ENCODE data around the gene ARFRP1. TPM values are rescaled to one million over a fixed set of nuclear protein-coding genes. Genes with fewer than 3 reads are reported as not detected.
"Not testable (repeated sequence)": the region's sequence is repeated elsewhere in the genome, so short reads cannot be mapped to it uniquely, and the experiment has no call there.

The ARFRP1 gene
- total RNA-seq, 1 donor: 13.5 TPM

DNA sequence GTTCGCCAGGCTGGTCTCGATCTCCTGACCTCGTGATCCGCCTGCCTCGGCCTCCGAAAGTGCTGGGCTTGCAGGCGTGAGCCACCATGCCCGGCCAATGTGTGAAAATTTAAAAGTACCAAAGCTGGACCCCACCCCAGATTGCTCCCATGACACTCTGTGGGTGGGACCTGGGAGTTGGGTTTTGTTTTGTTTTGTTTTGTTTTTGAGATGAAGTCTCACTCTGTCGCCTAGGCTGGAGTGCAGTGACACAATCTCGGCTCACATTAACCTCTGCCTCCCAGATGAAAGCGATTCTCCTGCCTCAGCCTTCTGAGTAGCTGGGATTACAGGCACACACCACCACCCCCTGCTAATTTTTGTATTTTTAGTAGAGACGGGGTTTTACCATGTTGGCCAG is 36.1 kb downstream of the ARFRP1 start:
- not testable (repeated sequence) for H3K27me3 ChIP-seq (ENCODE audit: insufficient read depth, low read length); H3K4me3 ChIP-seq (ENCODE audit: low read length); H3K4me1 ChIP-seq (ENCODE audit: insufficient read depth, low read length); H3K9me3 ChIP-seq (ENCODE audit: low read depth, low read length)

DNA sequence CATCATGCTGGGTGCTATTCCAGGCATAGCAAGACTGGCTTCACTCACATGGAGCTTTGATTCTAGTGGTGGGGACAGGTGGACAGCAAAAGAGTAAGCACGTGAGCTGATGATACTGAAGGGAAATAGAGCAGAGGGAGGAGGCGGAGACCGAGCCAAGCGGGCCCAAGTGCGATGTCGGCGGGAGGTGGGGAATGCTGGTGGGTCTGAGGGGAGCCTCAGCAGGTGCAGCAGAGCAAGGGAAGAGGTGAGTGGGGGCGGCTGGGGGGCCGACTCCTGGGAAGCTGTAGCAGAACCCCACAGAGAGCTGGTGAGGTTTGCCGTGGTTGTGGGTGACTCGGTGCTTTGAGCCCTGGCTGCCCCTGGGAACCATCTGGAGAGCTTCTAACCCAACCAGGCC is 39.4 kb downstream of the ARFRP1 start:
- H3K4me3 ChIP-seq (ENCODE audit: low read length): no peak overlapping the region
- H3K9me3 ChIP-seq (ENCODE audit: low read depth, low read length): no peaks in the 10 kb centered on the region
- no peaks in the 10 kb centered on the region for H3K27me3 ChIP-seq (ENCODE audit: insufficient read depth, low read length)
- H3K4me1 ChIP-seq (ENCODE audit: insufficient read depth, low read length): no peaks in the 10 kb centered on the region

DNA sequence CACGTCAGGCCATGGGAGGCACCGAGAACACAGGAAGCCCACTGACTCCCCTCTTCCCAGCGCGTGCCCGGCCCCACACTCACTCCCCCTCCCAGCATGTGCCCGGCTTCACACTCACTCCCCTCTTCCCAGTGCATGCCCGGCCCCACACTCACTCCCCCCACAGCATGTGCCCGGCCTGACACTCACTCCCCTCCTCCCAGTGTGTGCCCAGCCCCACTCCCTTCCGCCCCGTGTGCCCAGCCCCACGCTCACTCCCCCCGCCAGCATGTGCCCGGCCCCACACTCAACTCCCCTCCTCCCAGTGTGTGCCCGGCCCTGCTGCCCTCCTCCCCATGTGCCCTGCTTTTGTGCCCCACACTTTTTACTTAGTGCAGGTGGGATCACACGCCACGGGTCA is 39.9 kb downstream of the ARFRP1 start:
- H3K4me3 ChIP-seq (ENCODE audit: low read length): no peak overlapping the region
- no peaks in the 10 kb centered on the region for H3K4me1 ChIP-seq (ENCODE audit: insufficient read depth, low read length)
- H3K9me3 ChIP-seq (ENCODE audit: low read depth, low read length): no peaks in the 10 kb centered on the region
- no peaks in the 10 kb centered on the region for H3K27me3 ChIP-seq (ENCODE audit: insufficient read depth, low read length)

DNA sequence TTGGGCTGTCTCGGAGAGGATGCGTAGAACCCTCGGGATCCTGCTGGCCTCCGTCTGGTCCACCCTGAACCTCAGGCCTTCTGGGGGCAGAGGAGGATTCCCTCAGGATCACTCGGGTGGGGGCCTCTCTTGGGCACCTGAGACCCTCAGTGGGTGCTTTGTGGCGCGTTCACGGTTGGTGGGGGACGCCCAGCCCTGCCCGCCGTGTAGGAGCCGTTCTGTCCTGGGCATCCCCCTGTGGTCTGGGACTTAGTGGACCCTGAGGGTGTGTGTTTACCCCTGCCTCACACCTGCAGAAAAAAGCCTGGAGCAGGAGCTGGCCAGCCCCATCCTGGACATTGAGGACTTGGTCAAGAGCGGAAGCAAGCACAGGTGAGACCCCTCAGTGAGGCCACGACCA is 42.1 kb downstream of the ARFRP1 start:
- Histone ChIP-seq H3K4me1 (ENCODE audit: insufficient read depth, low read length) (no peaks in the 10 kb centered on the region), H3K9me3 (ENCODE audit: low read depth, low read length) (no peaks in the 10 kb centered on the region), H3K4me3 (ENCODE audit: low read length) (no peak overlapping the region), H3K27me3 (ENCODE audit: insufficient read depth, low read length) (no peaks in the 10 kb centered on the region)

DNA sequence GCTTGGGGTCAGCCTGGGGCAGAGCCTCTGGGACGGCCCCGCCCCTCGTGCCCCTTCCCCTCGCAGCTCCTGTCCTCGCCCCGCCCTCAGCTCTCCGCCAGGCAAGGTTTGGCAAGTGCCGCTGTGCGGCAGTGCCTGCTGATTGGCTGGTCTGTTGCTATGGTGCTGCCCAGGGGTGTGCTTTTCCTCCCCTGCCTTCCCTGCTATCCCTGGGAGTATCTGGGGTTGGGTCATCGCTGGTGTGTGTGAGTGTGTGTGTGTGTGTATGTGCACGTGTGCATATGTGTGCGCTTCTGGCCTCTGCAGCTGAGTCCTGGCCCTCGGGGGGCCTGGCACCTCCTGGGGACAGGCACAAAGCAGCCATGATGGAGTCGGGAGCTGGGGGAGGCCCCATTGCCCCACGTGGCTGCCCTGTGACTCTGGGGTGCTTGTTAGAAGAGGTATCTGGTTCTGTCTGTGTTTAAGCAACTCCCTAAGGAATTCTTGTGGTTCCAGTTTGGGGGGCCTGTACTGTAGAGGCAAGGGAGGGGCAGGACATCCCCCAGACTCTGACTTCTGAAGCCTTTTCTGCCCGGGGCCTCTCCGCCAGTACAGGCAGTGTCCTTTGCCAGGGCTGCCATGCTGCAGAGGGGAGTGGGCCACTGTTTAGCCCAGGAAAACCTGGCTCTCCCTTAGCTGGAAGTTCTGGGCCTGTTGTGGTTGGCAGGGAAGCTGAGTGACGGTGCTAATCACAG is 42.7 kb downstream of the ARFRP1 start:
- Histone ChIP-seq H3K27me3 (ENCODE audit: insufficient read depth, low read length) (no peaks in the 10 kb centered on the region), H3K9me3 (ENCODE audit: low read depth, low read length) (no peaks in the 10 kb centered on the region), H3K4me1 (ENCODE audit: insufficient read depth, low read length) (no peaks in the 10 kb centered on the region), H3K4me3 (ENCODE audit: low read length) (no peak overlapping the region)

DNA sequence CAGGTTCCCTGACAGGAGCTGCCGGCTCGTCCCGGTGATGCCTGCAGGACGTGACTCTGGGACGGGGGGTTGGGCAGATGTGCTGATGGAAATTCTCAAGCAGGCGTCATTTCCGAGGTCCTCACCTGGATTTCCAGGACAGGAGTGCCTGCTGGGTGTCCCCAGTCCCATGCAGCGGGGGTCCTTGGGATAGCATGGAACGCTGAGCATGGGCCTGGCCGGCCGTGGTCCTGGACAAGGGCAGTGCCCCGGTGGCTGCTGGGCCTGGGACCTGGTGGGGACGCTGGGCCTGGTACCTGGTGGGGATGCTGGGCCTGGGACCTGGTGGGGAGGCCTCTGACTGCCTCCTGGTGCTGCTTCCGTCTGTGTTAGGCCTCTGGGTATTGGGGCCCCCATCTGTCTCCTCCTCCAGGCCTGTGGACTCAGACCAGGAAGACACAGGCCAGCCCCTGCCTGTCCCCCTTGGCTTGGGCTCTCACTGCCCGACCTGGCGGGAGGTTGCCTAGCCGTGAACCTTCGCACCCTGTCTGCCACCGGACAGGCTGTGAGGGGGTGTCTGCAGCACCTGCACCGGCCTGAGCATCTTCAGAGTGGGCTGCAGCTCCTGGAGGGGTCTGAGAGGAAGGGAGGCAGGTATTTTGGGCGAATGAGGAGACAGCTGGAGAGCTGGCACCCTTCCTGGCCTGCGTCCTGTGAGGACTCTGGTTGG is 43.5 kb downstream of the ARFRP1 start:
- Histone ChIP-seq H3K9me3 (ENCODE audit: low read depth, low read length) (no peaks in the 10 kb centered on the region), H3K4me1 (ENCODE audit: insufficient read depth, low read length) (peaks cover 4% of the 10 kb centered on the region), H3K4me3 (ENCODE audit: low read length) (no peak overlapping the region), H3K27me3 (ENCODE audit: insufficient read depth, low read length) (no peaks in the 10 kb centered on the region)

DNA sequence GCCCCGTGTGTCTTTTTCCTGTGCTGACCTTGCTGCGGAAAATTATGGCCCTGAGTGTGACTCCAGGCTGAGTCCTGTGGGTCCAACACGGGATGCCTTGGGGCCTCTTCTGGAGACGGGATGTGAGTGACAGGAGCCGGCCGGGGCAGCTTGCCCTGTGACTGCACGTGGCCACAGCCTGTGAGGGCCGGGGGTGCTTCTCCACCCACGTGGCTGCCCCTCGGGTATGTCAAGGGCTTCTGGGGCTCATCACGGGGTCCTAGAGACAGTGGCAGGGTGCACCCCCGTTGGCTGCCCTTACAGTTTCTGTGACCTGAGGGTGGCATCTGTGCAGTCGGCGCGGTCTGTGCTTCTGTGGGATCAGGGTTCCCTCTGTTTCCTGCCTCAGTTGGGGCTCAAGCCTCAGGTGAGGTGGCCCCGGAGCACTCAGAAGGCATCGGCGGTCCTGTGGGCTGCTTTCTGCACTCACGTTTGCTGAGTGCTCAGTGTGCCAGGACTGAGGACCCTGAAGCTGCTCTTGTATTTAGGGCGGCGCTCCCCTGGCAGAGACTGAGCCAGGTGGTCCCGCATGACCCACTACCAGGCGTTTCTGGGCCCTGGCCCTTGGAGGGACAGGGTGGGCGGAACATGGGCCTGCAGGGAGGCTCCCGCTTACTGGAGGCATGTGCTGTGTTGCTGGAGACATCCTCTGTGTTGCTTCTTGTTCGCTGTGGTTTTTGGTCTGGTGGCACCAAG is 44.3 kb downstream of the ARFRP1 start:
- Histone ChIP-seq H3K9me3 (ENCODE audit: low read depth, low read length) (no peaks in the 10 kb centered on the region), H3K27me3 (ENCODE audit: insufficient read depth, low read length) (no peaks in the 10 kb centered on the region), H3K4me1 (ENCODE audit: insufficient read depth, low read length) (peaks cover 11% of the 10 kb centered on the region), H3K4me3 (ENCODE audit: low read length) (no peak overlapping the region)

DNA sequence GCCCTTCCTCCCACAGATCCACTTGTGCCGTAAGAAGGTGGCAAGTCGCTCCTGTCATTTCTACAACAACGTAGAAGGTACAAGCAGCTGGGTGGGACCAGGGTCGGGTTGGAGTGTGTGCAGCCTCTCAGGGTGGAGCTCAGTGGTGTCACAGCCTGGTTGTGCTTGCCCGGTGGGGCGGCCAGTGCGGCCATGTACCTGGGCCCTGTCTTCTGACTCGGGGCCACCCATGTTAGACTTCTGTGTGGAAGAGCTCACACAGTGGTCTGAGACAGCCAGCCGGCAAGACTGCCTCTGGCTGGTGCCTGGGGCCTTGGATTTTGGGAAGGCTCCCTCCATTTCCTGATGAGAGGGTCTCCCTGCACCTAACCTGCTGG is 45.0 kb downstream of the ARFRP1 start:
- H3K4me1 ChIP-seq (ENCODE audit: insufficient read depth, low read length): peaks cover 13% of the 10 kb centered on the region
- no peaks in the 10 kb centered on the region for H3K9me3 ChIP-seq (ENCODE audit: low read depth, low read length)
- H3K27me3 ChIP-seq (ENCODE audit: insufficient read depth, low read length): no peaks in the 10 kb centered on the region
- no peak overlapping the region for H3K4me3 ChIP-seq (ENCODE audit: low read length)

DNA sequence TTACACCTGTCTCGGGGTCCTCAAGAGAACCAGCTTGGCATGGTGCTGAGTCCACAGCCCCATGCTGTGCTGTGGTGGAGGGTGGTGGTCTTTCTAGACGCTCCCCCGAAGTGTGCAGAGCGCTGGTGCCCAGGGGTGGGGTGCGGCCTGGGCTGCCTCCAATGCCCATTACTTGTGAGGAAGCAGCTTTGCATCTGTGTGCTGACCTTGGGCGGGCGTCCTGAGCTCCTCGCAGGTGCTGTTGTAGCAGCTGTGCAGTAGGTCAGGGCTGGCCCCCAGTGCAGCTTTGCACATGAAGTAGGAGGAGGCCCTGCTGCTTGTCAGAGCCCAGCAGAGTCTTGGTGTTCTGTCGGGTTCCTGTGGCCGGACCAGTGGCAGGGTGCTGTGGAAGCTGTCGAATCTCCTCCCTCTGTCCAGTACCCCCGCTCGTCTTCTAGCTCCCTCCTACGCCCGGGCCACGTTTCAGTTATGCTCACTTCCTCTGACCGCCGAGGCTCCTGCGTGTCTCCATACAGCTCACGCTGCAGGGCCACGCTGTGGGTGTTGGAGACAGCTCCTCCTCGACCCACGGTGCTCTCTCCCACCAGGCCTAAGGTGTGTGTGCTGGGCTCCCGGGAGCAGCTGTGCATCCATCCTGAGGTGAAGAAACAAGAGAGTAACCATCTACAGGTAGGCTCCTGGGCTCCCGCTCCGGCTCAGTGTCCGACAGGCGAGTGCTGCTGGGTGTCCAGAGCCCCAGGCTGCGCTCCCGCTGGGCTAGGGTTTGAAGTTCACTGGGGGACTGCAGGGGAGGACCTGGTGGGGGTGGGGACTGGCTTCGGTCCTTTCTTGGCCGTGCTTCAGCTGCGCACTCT is 45.6 kb downstream of the ARFRP1 start:
- no peaks in the 10 kb centered on the region for H3K9me3 ChIP-seq (ENCODE audit: low read depth, low read length)
- H3K27me3 ChIP-seq (ENCODE audit: insufficient read depth, low read length): no peaks in the 10 kb centered on the region
- no peak overlapping the region for H3K4me3 ChIP-seq (ENCODE audit: low read length)
- H3K4me1 ChIP-seq (ENCODE audit: insufficient read depth, low read length): peaks cover 19% of the 10 kb centered on the region

DNA sequence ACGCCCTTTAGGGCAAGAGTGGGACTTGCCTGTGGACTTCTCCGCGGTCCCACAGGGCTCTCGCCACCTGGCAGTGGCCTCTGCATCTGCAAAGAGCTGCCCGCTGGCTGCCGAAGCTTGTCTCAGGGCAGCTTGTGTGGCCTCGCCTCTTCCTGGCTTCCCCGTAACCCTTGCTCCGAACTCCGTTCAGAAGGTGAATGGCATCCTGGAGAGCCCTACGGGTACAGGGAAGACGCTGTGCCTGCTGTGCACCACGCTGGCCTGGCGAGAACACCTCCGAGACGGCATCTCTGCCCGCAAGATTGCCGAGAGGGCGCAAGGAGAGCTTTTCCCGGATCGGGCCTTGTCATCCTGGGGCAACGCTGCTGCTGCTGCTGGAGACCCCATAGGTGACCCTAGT is 46.7 kb downstream of the ARFRP1 start:
- H3K4me1 ChIP-seq (ENCODE audit: insufficient read depth, low read length): peaks cover 20% of the 10 kb centered on the region
- no peak overlapping the region for H3K4me3 ChIP-seq (ENCODE audit: low read length)
- no peaks in the 10 kb centered on the region for H3K27me3 ChIP-seq (ENCODE audit: insufficient read depth, low read length)
- H3K9me3 ChIP-seq (ENCODE audit: low read depth, low read length): no peaks in the 10 kb centered on the region

DNA sequence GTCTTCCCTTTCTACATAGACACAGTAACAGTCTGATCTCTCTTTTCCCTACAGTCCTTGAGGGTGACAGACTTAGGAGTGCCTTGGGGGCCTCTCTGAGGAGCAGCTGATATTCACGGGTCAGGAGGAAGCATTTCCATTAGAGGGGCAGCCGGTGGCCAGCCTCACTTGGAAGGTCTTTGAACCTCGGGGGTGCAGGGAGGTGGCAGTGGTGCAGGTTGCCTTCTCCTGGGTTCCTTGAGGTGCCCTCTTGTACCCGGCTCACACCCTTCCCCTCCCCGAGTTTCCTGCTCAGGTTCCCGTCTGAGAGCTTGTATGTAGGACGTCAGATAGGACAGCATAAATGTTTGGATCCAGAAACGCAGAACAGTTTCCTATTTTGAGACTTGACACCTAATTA is 47.2 kb downstream of the ARFRP1 start:
- Histone ChIP-seq H3K9me3 (ENCODE audit: low read depth, low read length) (no peaks in the 10 kb centered on the region), H3K27me3 (ENCODE audit: insufficient read depth, low read length) (no peaks in the 10 kb centered on the region), H3K4me1 (ENCODE audit: insufficient read depth, low read length) (peaks cover 20% of the 10 kb centered on the region), H3K4me3 (ENCODE audit: low read length) (no peak overlapping the region)

DNA sequence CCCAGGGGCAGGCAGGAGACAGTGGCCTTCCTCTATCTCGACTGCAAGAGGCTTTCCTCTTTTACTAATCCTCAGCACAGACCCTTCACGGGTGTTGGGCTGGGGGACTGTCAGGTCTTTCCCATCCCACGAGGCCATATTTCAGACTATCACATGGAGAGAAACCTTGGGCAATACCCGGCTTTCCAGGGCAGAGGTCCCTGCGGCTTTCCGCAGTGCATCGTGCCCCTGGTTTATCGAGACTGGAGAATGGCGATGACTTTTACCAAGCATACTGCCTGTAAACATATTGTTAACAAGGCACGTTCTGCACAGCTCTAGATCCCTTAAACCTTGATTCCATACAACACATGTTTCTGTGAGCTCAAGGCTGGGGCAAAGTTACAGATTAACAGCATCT is 47.6 kb downstream of the ARFRP1 start:
- H3K27me3 ChIP-seq (ENCODE audit: insufficient read depth, low read length); H3K4me3 ChIP-seq (ENCODE audit: low read length); H3K9me3 ChIP-seq (ENCODE audit: low read depth, low read length): not testable (repeated sequence)
- H3K4me1 ChIP-seq (ENCODE audit: insufficient read depth, low read length): peaks cover 20% of the 10 kb centered on the region

DNA sequence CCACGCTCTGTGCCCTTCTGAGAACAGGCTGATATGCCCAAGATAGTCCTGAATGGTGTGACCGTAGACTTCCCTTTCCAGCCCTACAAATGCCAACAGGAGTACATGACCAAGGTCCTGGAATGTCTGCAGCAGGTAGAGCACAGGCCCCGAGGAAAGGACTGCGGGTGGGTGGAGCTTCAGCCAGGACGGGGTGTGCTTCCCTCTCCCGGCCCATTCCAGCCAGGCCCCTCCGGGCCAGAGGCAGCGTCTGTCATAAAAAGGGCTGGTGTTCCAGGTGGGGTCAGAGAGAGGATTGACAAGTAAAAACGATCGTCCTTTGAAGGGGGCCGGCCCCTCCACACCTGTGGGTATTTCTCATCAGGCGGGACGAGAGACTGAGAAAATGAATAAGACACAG is 48.4 kb downstream of the ARFRP1 start:
- Histone ChIP-seq H3K9me3 (ENCODE audit: low read depth, low read length) (no peaks in the 10 kb centered on the region), H3K4me1 (ENCODE audit: insufficient read depth, low read length) (peaks cover 23% of the 10 kb centered on the region), H3K4me3 (ENCODE audit: low read length) (no peak overlapping the region), H3K27me3 (ENCODE audit: insufficient read depth, low read length) (no peaks in the 10 kb centered on the region)

DNA sequence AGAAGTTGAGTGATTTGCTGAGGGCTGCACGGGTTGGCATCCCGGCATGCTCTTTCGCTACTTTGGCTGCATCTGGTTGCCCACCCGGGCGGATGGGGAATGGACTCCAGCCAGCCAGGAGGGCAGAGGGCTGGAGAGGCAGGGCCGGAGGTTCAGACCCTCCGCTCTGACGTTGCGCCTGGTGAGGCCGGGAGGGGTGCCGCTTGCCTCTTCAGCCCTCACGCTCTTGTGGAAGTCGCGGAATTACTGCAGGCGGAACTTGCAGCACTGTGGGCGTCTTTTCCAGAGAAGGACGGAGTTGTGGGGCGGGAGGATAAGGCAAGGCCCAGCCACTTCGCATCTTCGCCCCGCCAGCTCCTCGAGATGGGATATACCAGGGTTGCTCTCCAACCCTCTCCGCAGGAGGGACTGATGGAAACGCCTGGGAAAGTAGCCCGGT is 49.0 kb downstream of the ARFRP1 start:
- Histone ChIP-seq H3K4me3 (ENCODE audit: low read length) (peak overlapping the region; percentile 87), H3K27me3 (ENCODE audit: insufficient read depth, low read length) (no peaks in the 10 kb centered on the region), H3K4me1 (ENCODE audit: insufficient read depth, low read length) (peaks cover 30% of the 10 kb centered on the region), H3K9me3 (ENCODE audit: low read depth, low read length) (no peaks in the 10 kb centered on the region)

Measured in mononuclear cell (primary cell).